Panc1 (cell line): Measurements from ENCODE around the gene MOSMO. TPM values are rescaled to one million over a fixed set of nuclear protein-coding genes. Genes with fewer than 3 reads are reported as not detected.

Experiments
- ATAC-seq: fragments of 200-7000 bp; cut with Tn5 transposase; 2 replicates; pipeline ENCODE4 v1.9.1; 2020; ENCODE audit warnings: mild to moderate bottlenecking, moderate library complexity
- BruUV-seq: library from RNA; stranded (reverse); fragments of 400-500 nt; replicated peaks from 2 replicates; lab custom pipeline; 2021; lab: Mats Ljungman, UMichigan
- CTCF ChIA-PET: fragments of 300-600 bp; sonication (Branson Sonifier 250); formaldehyde crosslinking; loops from one replicate; lab custom pipeline; 2022; ENCODE audit warnings: antibody characterized with exemption; lab: Charles Lee
- POLR2A ChIA-PET: fragments of 300-600 bp; sonication (Branson Sonifier 250); formaldehyde crosslinking; loops from one replicate; lab custom pipeline; 2022; ENCODE audit warnings: antibody characterized with exemption; lab: Charles Lee
- DNase-seq: peaks from one replicate; pipeline ENCODE4 v3.0.0-alpha.2; 2010; ENCODE audit warnings: low read depth, low spot score
- H3K27ac ChIP-seq: 2 replicates; pipeline ENCODE4 v1.5.1; 2011; ENCODE audit warnings: mild to moderate bottlenecking, low read length, inconsistent platforms
- H3K27me3 ChIP-seq: fragments of 200-500 bp; sonication (Bioruptor generic); 2 replicates; pipeline ENCODE4 v1.6.0; 2014; ENCODE audit warnings: low read length, inconsistent platforms; ENCODE audit not compliant: control insufficient read depth, insufficient read depth
- H3K36me3 ChIP-seq: fragments of 200-500 bp; sonication (Bioruptor generic); 2 replicates; pipeline ENCODE4 v1.5.1; 2014; ENCODE audit warnings: inconsistent platforms, mild to moderate bottlenecking, low read length, moderate library complexity; ENCODE audit not compliant: control insufficient read depth, insufficient read depth
- H3K4me1 ChIP-seq: 2 replicates; pipeline ENCODE4 v1.5.1; 2011; ENCODE audit warnings: inconsistent platforms, mild to moderate bottlenecking, low read length, moderate library complexity; ENCODE audit not compliant: control insufficient read depth, insufficient read depth
- H3K4me3 ChIP-seq, 2 experiments: 2 replicates each; pipeline ENCODE4 v1.5.1; 2011 to 2012; ENCODE audit warnings: low read depth in 2 of 2, low read length in 2 of 2, mild to moderate bottlenecking in 2 of 2, inconsistent platforms in 1 of 2, moderate library complexity in 1 of 2
- H3K9me3 ChIP-seq: fragments of 200-500 bp; sonication (Bioruptor generic); 2 replicates; pipeline ENCODE4 v1.5.1; 2014; ENCODE audit warnings: low read depth, mild to moderate bottlenecking, inconsistent platforms, low read length, moderate library complexity; ENCODE audit not compliant: control insufficient read depth, insufficient read depth
- CTCF ChIP-seq: fragments of 450-650 bp; IDR thresholded peaks from 2 replicates; pipeline ENCODE4 v1.5.1; 2017; ENCODE audit warnings: mild to moderate bottlenecking
- POLR2AphosphoS5 ChIP-seq: IDR thresholded peaks from 2 replicates; pipeline ENCODE4 v1.6.1; 2012; ENCODE audit warnings: mild to moderate bottlenecking, low read depth, low read length, moderate library complexity
- SIN3A ChIP-seq: IDR thresholded peaks from 2 replicates; pipeline ENCODE4 v1.6.1; 2012; ENCODE audit warnings: low read depth, mild to moderate bottlenecking, low read length, moderate library complexity, borderline replicate concordance; ENCODE audit not compliant: insufficient read depth
- TCF7L2 ChIP-seq: IDR thresholded peaks from 2 replicates; pipeline ENCODE4 v1.6.1; 2011; ENCODE audit warnings: mild to moderate bottlenecking, low read depth, low read length, inconsistent platforms
- in situ Hi-C: cut with HindIII; loops from 2 replicates; pipeline ENCODE4 v1.10.0; 2016; ENCODE audit warnings: low sequenced_read_pairs, low pct_unique_long_range_greater_than_20kb
- intact Hi-C: fragments of 100-400 bp; cut with micrococcal nuclease; formaldehyde crosslinking; loops from one replicate; pipeline ENCODE4 v1.10.0; 2022; ENCODE audit not compliant: unreplicated experiment
- total RNA-seq: library from RNA; stranded (reverse); gene quantifications from one replicate; pipeline ENCODE4 v1.2.1, GENCODE V29; 2021; ENCODE audit not compliant: unreplicated experiment
- TF ChIP-seq, protein P1 (sequence below), 2 experiments: IDR thresholded peaks; 2 replicates each; pipeline ENCODE4 v1.6.1; 2011 to 2012; ENCODE audit warnings: low read depth in 2 of 2, control low read depth in 1 of 2, low read length in 1 of 2, mild to moderate bottlenecking in 1 of 2, moderate library complexity in 1 of 2; ENCODE audit not compliant: insufficient read depth in 1 of 2

MOSMO gene
- total RNA-seq, 1 experiment from 2014 or later = 20.6 TPM

GRCh38 chr16:22031483-22032083 is 23.7 kb downstream of the MOSMO start:
- H3K9me3 ChIP-seq = no peaks in the 10 kb centered on the region
- H3K4me1 ChIP-seq = peaks cover 39% of the 10 kb centered on the region
- ATAC-seq (no peak), DNase-seq (no peak)
- no peak for TF ChIP-seq SIN3A
- no peak for TF ChIP-seq CTCF
- TF ChIP-seq, protein P1, sequence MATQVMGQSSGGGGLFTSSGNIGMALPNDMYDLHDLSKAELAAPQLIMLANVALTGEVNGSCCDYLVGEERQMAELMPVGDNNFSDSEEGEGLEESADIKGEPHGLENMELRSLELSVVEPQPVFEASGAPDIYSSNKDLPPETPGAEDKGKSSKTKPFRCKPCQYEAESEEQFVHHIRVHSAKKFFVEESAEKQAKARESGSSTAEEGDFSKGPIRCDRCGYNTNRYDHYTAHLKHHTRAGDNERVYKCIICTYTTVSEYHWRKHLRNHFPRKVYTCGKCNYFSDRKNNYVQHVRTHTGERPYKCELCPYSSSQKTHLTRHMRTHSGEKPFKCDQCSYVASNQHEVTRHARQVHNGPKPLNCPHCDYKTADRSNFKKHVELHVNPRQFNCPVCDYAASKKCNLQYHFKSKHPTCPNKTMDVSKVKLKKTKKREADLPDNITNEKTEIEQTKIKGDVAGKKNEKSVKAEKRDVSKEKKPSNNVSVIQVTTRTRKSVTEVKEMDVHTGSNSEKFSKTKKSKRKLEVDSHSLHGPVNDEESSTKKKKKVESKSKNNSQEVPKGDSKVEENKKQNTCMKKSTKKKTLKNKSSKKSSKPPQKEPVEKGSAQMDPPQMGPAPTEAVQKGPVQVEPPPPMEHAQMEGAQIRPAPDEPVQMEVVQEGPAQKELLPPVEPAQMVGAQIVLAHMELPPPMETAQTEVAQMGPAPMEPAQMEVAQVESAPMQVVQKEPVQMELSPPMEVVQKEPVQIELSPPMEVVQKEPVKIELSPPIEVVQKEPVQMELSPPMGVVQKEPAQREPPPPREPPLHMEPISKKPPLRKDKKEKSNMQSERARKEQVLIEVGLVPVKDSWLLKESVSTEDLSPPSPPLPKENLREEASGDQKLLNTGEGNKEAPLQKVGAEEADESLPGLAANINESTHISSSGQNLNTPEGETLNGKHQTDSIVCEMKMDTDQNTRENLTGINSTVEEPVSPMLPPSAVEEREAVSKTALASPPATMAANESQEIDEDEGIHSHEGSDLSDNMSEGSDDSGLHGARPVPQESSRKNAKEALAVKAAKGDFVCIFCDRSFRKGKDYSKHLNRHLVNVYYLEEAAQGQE (IDR thresholded peaks at IDR 0.05; ENCODE audit: insufficient read depth in 1 of 2, low read depth in 2 of 2, low read length in 1 of 2) = no peak
- H3K27me3 ChIP-seq = no peaks in the 10 kb centered on the region
- H3K36me3 ChIP-seq = no peaks in the 10 kb centered on the region
- in situ Hi-C loops = no loop called here
- ChIA-PET POLR2A (no interaction called here), CTCF (no interaction called here)
- no TSS peak for BruUV-seq
- no peak overlapping the region; the same call in 1 of the 2 replicates for H3K27ac ChIP-seq
- intact Hi-C loops = no loop called here
- no peak overlapping the region for H3K4me3 ChIP-seq

- H3K4me1 ChIP-seq = peaks cover 17% of the 10 kb centered on the region
- intact Hi-C loops (no loop called here), in situ Hi-C loops (no loop called here)
- no peak overlapping the region for H3K4me3 ChIP-seq
- ChIA-PET POLR2A (no interaction called here), CTCF (no interaction called here)
- no TSS peak for BruUV-seq
- H3K36me3 ChIP-seq = no peaks in the 10 kb centered on the region
- H3K27ac ChIP-seq = no peak overlapping the region
- DNase-seq (no peak), ATAC-seq (no peak)
- no peaks in the 10 kb centered on the region for H3K27me3 ChIP-seq
- H3K9me3 ChIP-seq = no peaks in the 10 kb centered on the region
- TF ChIP-seq POLR2AphosphoS5 = no peak
- no peak for TF ChIP-seq SIN3A
- no peak for TF ChIP-seq TCF7L2
- TF ChIP-seq, protein P1 (IDR thresholded peaks at IDR 0.05; ENCODE audit: insufficient read depth in 1 of 2, low read depth in 2 of 2, low read length in 1 of 2) = no peak
These were observed 26.6 kb downstream of the MOSMO start for GRCh38 chr16:22034503-22034902.
